Measurements from ENCODE around the gene MEPE.
A peak's percentile ranks its signal among the peaks of the same experiment; 100 is the strongest.
"Not testable (repeated sequence)": the region's sequence is repeated elsewhere in the genome, so short reads cannot be mapped to it uniquely, and the experiment has no call there.

Gene MEPE

GRCh38 chr4:87890753-87891152, 58.0 kb downstream of the MEPE start:
- DNase-seq = not testable (repeated sequence)

- DNase-seq = peak; percentile 86 to 90
Observed at GRCh38 chr4:87895964-87896621, 63.3 kb downstream of the MEPE start.

Measured in AML-193 (cell line).